Right lobe of liver (tissue), 6 donors: Measurements from ENCODE around the gene SUSD6. TPM values are rescaled to one million over a fixed set of nuclear protein-coding genes. Genes with fewer than 3 reads are reported as not detected.

Experiments used
- ATAC-seq, 4 donors: fragments of 200-7000 bp; cut with Tn5 transposase; one replicate each; pipeline ENCODE4 v1.9.1; 2020; ENCODE audit warnings: mild to moderate bottlenecking in 4 of 4, moderate library complexity in 4 of 4
- DNase-seq, 3 donors: peaks; one replicate each; pipeline ENCODE4 v3.0.0-alpha.2; 2020
- H3K27ac ChIP-seq, 3 donors: fragments of 200-600 bp; one replicate each; pipeline ENCODE4 v1.8.0; 2022
- H3K27me3 ChIP-seq, 2 donors: fragments of 200-600 bp; one replicate each; pipeline ENCODE4 v1.8.0; 2022
- H3K36me3 ChIP-seq, 4 donors: fragments of 200-600 bp; sonication (generic) in 1 of 4; one replicate each; pipeline versions ENCODE4 v1.5.1 to v1.8.0; 2017 to 2022; ENCODE audit warnings: control low read depth in 1 of 4
- H3K4me1 ChIP-seq, 4 donors: fragments of 200-600 bp; sonication (generic) in 1 of 4; one replicate each; pipeline versions ENCODE4 v1.5.1 to v1.8.0; 2017 to 2022; ENCODE audit warnings: control low read depth in 1 of 4
- H3K4me3 ChIP-seq, 3 donors: fragments of 200-600 bp; one replicate each; pipeline ENCODE4 v1.8.0; 2022
- H3K9me3 ChIP-seq, 4 donors: fragments of 200-600 bp; sonication (generic) in 1 of 4; one replicate each; pipeline versions ENCODE4 v1.5.1 to v1.8.0; 2017 to 2022; ENCODE audit warnings: control low read depth in 1 of 4
- CTCF ChIP-seq, 4 donors: fragments of 200-600 bp in 3 of 4; fragments of 450-650 bp in 1 of 4; IDR thresholded peaks; one replicate each; pipeline versions ENCODE4 v1.5.1 to v1.8.0; 2016 to 2022; ENCODE audit warnings: antibody characterized with exemption in 4 of 4, mild to moderate bottlenecking in 2 of 4
- POLR2A ChIP-seq: fragments of 450-650 bp; IDR thresholded peaks from one replicate; pipeline ENCODE4 v1.6.1; 2017; ENCODE audit warnings: antibody characterized with exemption, mild to moderate bottlenecking
- WGBS: methylation state at CpG from one replicate; pipeline ENCODE4 v1.1.6; 2018; ENCODE audit warnings: low coverage, low lambda C conversion rate; ENCODE audit not compliant: insufficient coverage; ENCODE audit errors: missing lambda C conversion rate; 5-methylcytosine and 5-hydroxymethylcytosine counted together
- intact Hi-C, 2 donors: fragments of 100-400 bp; cut with DNase I; formaldehyde crosslinking; loops; one replicate each; pipeline versions ENCODE4 v1.11.2 to v1.14.1; 2022
- total RNA-seq, 6 experiments: library from RNA; depleted of rRNA in 2 of 6; stranded (reverse); fragments of >200 nt in 2 of 6; fragmentation: NEBNext Ultra II Directional in 3 of 6; extraction: Animal tissue kit (Norgen Biotek cat#: 25700) in 3 of 6; gene quantifications; one replicate each; pipeline versions ENCODE4 v1.1.0 to v1.2.4, GENCODE V29; 2016 to 2023
- donor health status: DM: no; HTN: yes; CAD: no.
- donor health status: DM: no; HTN: no; CAD: no.
- donor health status: DM: no; HTN: no; CAD: no.
- donor health status: DM: no; HTN: yes; CAD: no.
- donor health status: DM: no; HTN: yes; CAD: no.

SUSD6 gene
- total RNA-seq, 6 experiments from 2014 or later: 9.6 to 17.4 (median 12.5) TPM

GRCh38 chr14:69615121-69615495, 3.7 kb downstream of the SUSD6 start:
- H3K9me3 ChIP-seq: no peaks in the 10 kb centered on the region
- peak overlapping the region; percentile 1 to 72 (median 70) for H3K27ac ChIP-seq
- peaks cover 0 to 49% (median 29%) of the 10 kb centered on the region in 4 donors for H3K4me1 ChIP-seq
- no peak for DNase-seq
- H3K36me3 ChIP-seq: no peaks in the 10 kb centered on the region
- no peaks in the 10 kb centered on the region for H3K27me3 ChIP-seq
- no peak overlapping the region for H3K4me3 ChIP-seq
- no peak for ATAC-seq
- TF ChIP-seq CTCF (IDR thresholded peaks at IDR 0.05): no peak
- TF ChIP-seq POLR2A: no peak
- 60% methylated on average over 5 of the region's 5 CpGs for whole genome bisulfite sequencing
- intact Hi-C loops: no loop called here

GRCh38 chr14:69615496-69616407, 4.4 kb downstream of the SUSD6 start:
- intact Hi-C loops: no loop called here

GRCh38 chr14:69616408-69616773, 5.0 kb downstream of the SUSD6 start:
- WGBS: 56% methylated on average over 1 of the region's 1 CpG

More at GRCh38 chr14:69615496-69616407, 4.4 kb downstream of the SUSD6 start:
- Histone ChIP-seq H3K27ac (peak overlapping the region; percentile 1 to 72 (median 70)), H3K27me3 (no peaks in the 10 kb centered on the region), H3K4me3 (no peak overlapping the region), H3K36me3 (no peaks in the 10 kb centered on the region), H3K9me3 (no peaks in the 10 kb centered on the region), H3K4me1 (peaks cover 0 to 47% (median 30%) of the 10 kb centered on the region in 4 donors)
- DNase-seq (peak in 2 of 3 donors; percentile 31 to 65), ATAC-seq (peak; percentile 29 to 56 (median 38))
- 25% methylated on average over 8 of the region's 9 CpGs for WGBS
- TF ChIP-seq POLR2A (no peak), CTCF (IDR thresholded peaks at IDR 0.05) (peak in 1 of 4 donors; percentile 22)

DNA sequence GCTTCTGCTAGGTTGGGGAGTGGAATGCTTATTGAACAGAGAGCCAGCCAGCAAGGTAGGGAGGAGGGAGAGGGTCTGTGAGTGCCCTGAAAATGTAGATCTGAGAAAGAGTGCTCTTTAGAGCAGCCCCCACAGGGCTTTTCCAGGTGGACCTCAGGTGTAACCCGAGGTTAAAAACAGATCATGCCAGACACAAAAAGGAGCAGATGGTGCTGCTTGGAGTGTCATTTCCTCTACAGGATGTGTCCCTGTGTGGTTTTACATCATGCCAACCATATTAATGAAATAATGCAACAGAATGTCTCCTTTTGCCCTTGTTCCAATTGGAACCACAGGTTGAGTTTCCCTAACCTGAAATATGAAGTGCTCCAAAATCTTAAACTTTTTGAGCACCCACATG, 6.4 kb downstream of the SUSD6 start:
- Histone ChIP-seq H3K27ac (no peak overlapping the region), H3K9me3 (no peaks in the 10 kb centered on the region), H3K27me3 (no peaks in the 10 kb centered on the region), H3K36me3 (no peaks in the 10 kb centered on the region), H3K4me1 (peaks cover 0 to 48% (median 31%) of the 10 kb centered on the region in 4 donors), H3K4me3 (no peak overlapping the region)
- intact Hi-C loops: no loop called here
- 36% methylated on average over 1 of the region's 1 CpG for WGBS
- no peak for TF ChIP-seq POLR2A
- TF ChIP-seq CTCF (IDR thresholded peaks at IDR 0.05): no peak
- no peak for ATAC-seq
- DNase-seq: no peak

More at GRCh38 chr14:69616408-69616773, 5.0 kb downstream of the SUSD6 start:
- no peak for DNase-seq
- Histone ChIP-seq H3K4me1 (peaks cover 0 to 48% (median 31%) of the 10 kb centered on the region in 4 donors), H3K4me3 (no peak overlapping the region), H3K27ac (peak overlapping the region; percentile 1 to 72 (median 70)), H3K9me3 (no peaks in the 10 kb centered on the region), H3K36me3 (no peaks in the 10 kb centered on the region), H3K27me3 (no peaks in the 10 kb centered on the region)
- no peak for ATAC-seq
- TF ChIP-seq POLR2A (no peak), CTCF (IDR thresholded peaks at IDR 0.05) (no peak)
- intact Hi-C loops: no loop called here
